LNCAP (cell line): ENCODE data around the gene HSD11B1L.

ENCODE experiments used
- TF ChIP-seq, protein P1 (sequence below): fragments of 450-650 bp; IDR thresholded peaks from 2 replicates; pipeline ENCODE4 v1.5.1; 2017; ENCODE audit warnings: mild to moderate bottlenecking

Gene HSD11B1L

DNA sequence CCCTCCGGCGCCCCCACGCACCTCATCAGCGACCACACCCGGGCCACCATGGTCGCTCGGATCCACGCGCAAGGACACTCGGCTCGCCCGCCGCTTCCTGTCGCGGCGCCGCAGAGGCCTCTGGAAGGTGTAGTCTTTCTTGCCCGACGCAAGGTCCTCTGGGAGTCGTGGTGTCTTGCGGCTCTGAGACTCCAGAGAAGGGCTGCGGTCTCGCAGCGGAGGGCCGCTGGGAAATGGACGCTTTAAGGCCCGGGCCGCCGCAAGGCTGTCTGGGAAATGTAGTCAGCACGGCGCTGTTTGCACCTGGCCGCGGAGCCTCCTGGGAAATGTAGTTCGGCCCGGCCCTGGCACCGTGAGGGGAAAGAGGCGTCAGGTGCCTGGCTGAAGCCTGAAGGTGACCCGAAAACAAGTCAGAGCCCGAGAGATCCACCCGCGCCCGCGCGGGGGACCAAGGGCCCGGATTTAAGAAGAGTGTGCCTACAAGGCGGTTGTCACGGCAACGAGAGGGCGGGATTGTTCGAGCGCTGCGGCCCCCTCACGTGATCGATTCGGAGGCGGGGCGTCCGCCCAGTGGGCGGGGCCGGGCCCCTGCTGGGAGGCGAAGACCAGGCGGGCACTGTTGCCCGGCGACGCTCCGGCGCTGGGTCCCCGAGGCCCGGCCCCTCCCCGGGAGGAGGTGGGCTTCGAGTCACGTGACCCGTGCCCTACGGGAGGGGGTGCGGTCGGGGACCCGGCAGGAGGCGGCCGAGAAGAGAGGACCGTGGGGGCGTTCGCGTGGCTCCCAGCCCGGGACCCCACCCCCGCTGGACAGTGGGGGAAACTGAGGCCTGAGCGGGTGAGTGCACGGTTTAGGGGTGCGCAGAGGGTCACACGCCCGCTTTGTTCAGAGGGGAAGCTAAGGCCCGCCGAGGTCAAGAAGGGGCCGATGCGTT is at the start of gene HSD11B1L, which contains the start of gene MICOS13:
Gene HSD11B1L, plus strand, starts transcription at position 591 of the 932 bp plus-strand sequence. CDS start 3,806 bp downstream, outside the sequence.
Gene MICOS13, minus strand, starts transcription at position 80 of the 932 bp plus-strand sequence. Its CDS starts 30 bp downstream, at position 50.
- TF ChIP-seq, protein P1, sequence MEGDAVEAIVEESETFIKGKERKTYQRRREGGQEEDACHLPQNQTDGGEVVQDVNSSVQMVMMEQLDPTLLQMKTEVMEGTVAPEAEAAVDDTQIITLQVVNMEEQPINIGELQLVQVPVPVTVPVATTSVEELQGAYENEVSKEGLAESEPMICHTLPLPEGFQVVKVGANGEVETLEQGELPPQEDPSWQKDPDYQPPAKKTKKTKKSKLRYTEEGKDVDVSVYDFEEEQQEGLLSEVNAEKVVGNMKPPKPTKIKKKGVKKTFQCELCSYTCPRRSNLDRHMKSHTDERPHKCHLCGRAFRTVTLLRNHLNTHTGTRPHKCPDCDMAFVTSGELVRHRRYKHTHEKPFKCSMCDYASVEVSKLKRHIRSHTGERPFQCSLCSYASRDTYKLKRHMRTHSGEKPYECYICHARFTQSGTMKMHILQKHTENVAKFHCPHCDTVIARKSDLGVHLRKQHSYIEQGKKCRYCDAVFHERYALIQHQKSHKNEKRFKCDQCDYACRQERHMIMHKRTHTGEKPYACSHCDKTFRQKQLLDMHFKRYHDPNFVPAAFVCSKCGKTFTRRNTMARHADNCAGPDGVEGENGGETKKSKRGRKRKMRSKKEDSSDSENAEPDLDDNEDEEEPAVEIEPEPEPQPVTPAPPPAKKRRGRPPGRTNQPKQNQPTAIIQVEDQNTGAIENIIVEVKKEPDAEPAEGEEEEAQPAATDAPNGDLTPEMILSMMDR = no peak

DNA sequence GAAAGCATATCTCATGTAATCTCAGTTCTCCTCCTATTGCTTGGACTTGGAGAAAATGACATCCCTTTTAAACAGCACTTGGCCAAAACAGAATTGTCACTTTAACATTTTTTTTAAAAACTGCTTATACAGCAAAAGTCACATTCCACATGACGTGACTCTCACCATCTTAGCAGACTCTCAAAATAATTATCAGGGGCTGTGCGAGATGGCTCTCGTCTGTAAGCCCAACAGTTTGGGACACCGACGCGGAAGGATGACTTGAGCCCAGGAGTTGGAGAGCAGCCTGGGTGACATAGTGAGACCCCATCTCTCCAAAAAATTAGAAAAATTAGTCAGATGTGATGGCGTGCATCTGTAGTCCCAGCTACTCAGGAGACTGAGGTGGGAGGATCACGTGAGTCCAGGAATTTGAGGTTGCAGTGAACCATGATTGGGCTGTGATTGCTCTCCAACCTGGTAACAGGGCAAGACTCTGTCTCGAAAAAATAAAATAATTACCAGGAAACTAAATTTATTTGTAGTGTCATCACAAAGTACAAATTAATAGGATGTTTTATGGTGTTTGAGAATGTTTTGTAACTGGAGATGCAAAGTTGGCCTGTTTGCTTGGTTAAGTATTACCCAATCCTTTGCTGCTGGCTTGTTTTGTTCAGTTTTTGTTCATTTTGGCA is 49.1 kb upstream of the HSD11B1L start:
- TF ChIP-seq, protein P1 = no peak

GRCh38 chr19:5632241-5632612 is 48.6 kb upstream of the HSD11B1L start:
- TF ChIP-seq, protein P1 = no peak

GRCh38 chr19:5632657-5633056 is 48.2 kb upstream of the HSD11B1L start:
- TF ChIP-seq, protein P1 = no peak

GRCh38 chr19:5635427-5635826 is 45.4 kb upstream of the HSD11B1L start:
- TF ChIP-seq, protein P1 = no peak

DNA sequence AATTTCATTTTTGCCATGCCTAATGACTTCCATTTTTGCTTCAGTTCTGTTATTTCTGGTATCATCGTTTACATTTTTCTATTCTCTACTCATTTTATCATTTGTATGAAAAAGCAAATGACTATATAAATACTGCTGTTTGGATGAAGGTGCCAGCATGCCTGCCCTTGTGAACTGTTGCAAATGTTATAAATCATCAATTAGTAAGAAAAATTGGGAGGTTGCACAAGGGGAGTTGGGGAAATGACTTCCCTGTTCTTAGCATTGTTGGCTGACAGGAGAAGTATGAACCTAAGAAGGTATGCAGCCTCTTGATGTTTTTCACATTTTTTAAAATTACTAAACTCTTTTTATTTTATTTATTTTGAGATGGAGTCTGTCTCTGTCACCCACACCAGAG is 42.9 kb upstream of the HSD11B1L start:
- TF ChIP-seq, protein P1 = no peak

DNA sequence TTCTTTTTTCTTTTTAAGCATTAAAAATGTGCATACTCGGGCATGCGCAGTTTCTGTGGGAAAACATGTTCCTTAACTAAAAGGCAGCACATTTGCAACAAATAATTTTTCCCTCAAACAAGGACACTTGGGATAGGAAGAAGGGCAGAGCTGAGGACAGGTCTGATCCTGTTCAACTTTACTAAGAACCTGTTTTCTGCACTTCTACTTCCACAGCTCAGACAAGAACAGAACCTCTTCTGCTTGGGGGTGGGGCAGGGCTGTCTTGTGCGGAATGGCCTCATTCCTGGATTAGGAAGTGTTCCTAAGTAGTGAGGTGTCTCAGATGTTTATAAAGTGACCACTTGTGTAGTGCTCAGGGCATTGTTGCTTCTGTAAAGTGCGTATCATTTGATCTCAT is 39.7 kb upstream of the HSD11B1L start:
- TF ChIP-seq, protein P1 = no peak
